DOHH2 (cell line): ENCODE measurements around the gene MPRIP.

Source experiments
- H3F3A ChIP-seq: fragments of 200-600 bp; sonication (generic), shearing (Covaris generic); 2 replicates; pipeline ENCODE4 v1.6.0; 2016; ENCODE audit warnings: antibody characterized with exemption, mild to moderate bottlenecking; ENCODE audit not compliant: control insufficient read depth, insufficient read depth
- H3K27ac ChIP-seq: fragments of 200-600 bp; sonication (generic); 2 replicates; pipeline ENCODE4 v1.5.1; 2014; ENCODE audit warnings: low read depth, mild to moderate bottlenecking, low read length, moderate library complexity
- H3K27me3 ChIP-seq: fragments of 200-600 bp; sonication (generic); 2 replicates; pipeline ENCODE4 v1.6.1; 2014; ENCODE audit warnings: mild to moderate bottlenecking, low read length, mixed read lengths; ENCODE audit not compliant: control insufficient read depth
- H3K36me3 ChIP-seq: fragments of 200-600 bp; sonication (generic); 2 replicates; pipeline ENCODE4 v1.6.1; 2014; ENCODE audit warnings: mild to moderate bottlenecking, low read length, moderate library complexity, mixed read lengths; ENCODE audit not compliant: control insufficient read depth
- H3K4me1 ChIP-seq: fragments of 200-600 bp; sonication (generic); 2 replicates; pipeline ENCODE4 v1.6.1; 2014; ENCODE audit warnings: mild to moderate bottlenecking, low read length, mixed read lengths; ENCODE audit not compliant: control insufficient read depth
- H3K4me2 ChIP-seq: fragments of 200-600 bp; sonication (generic); 2 replicates; pipeline ENCODE4 v1.6.0; 2014; ENCODE audit warnings: mild to moderate bottlenecking, low read length, moderate library complexity
- H3K4me3 ChIP-seq: fragments of 200-600 bp; sonication (generic); 2 replicates; pipeline ENCODE4 v1.5.1; 2014; ENCODE audit warnings: mild to moderate bottlenecking, low read length, mixed read lengths
- H3K79me2 ChIP-seq: fragments of 200-600 bp; sonication (generic); 2 replicates; pipeline ENCODE4 v1.6.1; 2014; ENCODE audit warnings: mild to moderate bottlenecking, low read length, mixed read lengths; ENCODE audit not compliant: control insufficient read depth
- H3K9me2 ChIP-seq: fragments of 200-600 bp; sonication (generic); replicated peaks from 2 replicates; pipeline ENCODE4 v1.6.1; 2014; ENCODE audit warnings: mild to moderate bottlenecking, low read length, mixed read lengths; ENCODE audit not compliant: control insufficient read depth
- H3K9me3 ChIP-seq: fragments of 200-600 bp; sonication (generic); 2 replicates; pipeline ENCODE4 v1.6.1; 2014; ENCODE audit warnings: antibody characterized with exemption, low read length, mixed read lengths; ENCODE audit not compliant: control insufficient read depth, insufficient read depth
- H4K20me1 ChIP-seq: fragments of 200-600 bp; sonication (generic); 2 replicates; pipeline ENCODE4 v1.6.0; 2014; ENCODE audit warnings: low read depth, mild to moderate bottlenecking, antibody characterized with exemption, low read length, moderate library complexity; ENCODE audit not compliant: control insufficient read depth, insufficient read depth
- EZH2phosphoT487 ChIP-seq: fragments of 200-600 bp; sonication (generic); IDR thresholded peaks from 2 replicates; pipeline ENCODE4 v1.6.1; 2017; ENCODE audit warnings: borderline replicate concordance, mild to moderate bottlenecking, antibody characterized with exemption, low read length, moderate library complexity, mixed read lengths
- TF ChIP-seq, protein P1 (sequence below): fragments of 200-600 bp; sonication (generic); IDR thresholded peaks from one replicate; pipeline ENCODE4 v1.5.1; 2014; ENCODE audit warnings: antibody characterized with exemption, mild to moderate bottlenecking, low read depth, low read length; ENCODE audit not compliant: poor library complexity, severe bottlenecking

The MPRIP gene

GRCh38 chr17:17171186-17171585, 128.9 kb downstream of the MPRIP start:
- H3K4me3 ChIP-seq: no peak overlapping the region
- H4K20me1 ChIP-seq: no peaks in the 10 kb centered on the region
- H3K36me3 ChIP-seq: peaks cover 43% of the 10 kb centered on the region

DNA sequence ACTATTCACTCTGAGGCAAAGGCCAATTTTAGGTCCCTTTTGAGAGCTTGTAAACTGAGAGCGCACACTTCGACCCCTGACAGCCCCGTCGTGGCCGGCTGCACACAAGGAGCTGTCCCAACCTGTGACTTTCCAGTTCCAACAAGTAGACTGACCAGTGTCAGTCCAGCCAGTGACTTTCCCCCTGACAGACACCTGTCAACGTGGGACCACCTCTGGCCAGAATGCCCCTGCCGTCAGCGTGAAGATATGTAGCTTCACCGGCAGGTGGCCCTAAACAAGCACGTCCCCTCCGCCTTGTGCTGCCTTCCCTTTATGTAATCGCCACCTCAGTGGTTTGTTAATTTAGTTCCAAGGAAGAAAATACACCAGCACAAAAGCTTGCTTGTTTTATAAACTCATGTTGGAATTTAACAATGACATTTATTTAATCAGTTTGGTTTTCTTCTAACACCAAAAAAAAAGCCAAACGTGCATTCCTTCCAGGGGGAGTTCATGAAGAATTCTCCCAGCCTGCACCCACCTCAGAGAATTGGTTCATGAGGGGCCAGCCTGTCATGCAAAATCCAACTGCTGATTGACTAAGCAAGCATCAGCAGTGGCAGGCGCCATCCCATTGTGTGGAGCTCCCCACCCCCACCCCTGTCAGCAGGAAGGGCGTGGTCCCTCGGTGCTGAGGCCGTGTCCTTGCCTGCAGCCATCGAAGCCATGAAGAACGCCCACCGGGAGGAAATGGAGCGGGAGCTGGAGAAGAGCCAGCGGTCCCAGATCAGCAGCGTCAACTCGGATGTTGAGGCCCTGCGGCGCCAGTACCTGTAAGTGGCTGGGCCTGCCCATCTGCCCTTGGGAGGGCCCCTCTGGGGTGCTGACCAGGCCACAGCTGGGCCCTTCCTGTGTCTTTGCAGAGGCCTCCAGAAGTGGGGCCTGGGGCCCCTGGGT, 130.0 kb downstream of the MPRIP start:
- Histone ChIP-seq H3K9me3 (no peaks in the 10 kb centered on the region), H3K4me2 (no peak overlapping the region), H3K9me2 (no peaks in the 10 kb centered on the region), H3K4me1 (peaks cover 5% of the 10 kb centered on the region; the same call in 1 of the 2 replicates), H3K27me3 (no peaks in the 10 kb centered on the region), H3F3A (no peaks in the 10 kb centered on the region), H3K79me2 (no peaks in the 10 kb centered on the region), H3K27ac (no peak overlapping the region), H3K4me3 (no peak overlapping the region), H3K36me3 (peaks cover 47% of the 10 kb centered on the region), H4K20me1 (no peaks in the 10 kb centered on the region)
- no peak for TF ChIP-seq EZH2phosphoT487
- TF ChIP-seq, protein P1, sequence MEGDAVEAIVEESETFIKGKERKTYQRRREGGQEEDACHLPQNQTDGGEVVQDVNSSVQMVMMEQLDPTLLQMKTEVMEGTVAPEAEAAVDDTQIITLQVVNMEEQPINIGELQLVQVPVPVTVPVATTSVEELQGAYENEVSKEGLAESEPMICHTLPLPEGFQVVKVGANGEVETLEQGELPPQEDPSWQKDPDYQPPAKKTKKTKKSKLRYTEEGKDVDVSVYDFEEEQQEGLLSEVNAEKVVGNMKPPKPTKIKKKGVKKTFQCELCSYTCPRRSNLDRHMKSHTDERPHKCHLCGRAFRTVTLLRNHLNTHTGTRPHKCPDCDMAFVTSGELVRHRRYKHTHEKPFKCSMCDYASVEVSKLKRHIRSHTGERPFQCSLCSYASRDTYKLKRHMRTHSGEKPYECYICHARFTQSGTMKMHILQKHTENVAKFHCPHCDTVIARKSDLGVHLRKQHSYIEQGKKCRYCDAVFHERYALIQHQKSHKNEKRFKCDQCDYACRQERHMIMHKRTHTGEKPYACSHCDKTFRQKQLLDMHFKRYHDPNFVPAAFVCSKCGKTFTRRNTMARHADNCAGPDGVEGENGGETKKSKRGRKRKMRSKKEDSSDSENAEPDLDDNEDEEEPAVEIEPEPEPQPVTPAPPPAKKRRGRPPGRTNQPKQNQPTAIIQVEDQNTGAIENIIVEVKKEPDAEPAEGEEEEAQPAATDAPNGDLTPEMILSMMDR: no peak

More at GRCh38 chr17:17171186-17171585, 128.9 kb downstream of the MPRIP start:
- Histone ChIP-seq H3K4me1 (peaks cover 5% of the 10 kb centered on the region; the same call in 1 of the 2 replicates), H3K4me2 (no peak overlapping the region), H3K27ac (no peak overlapping the region), H3K9me3 (no peaks in the 10 kb centered on the region), H3F3A (no peaks in the 10 kb centered on the region), H3K27me3 (no peaks in the 10 kb centered on the region), H3K79me2 (no peaks in the 10 kb centered on the region), H3K9me2 (no peaks in the 10 kb centered on the region)
- TF ChIP-seq EZH2phosphoT487: no peak
- TF ChIP-seq, protein P1: no peak

DNA sequence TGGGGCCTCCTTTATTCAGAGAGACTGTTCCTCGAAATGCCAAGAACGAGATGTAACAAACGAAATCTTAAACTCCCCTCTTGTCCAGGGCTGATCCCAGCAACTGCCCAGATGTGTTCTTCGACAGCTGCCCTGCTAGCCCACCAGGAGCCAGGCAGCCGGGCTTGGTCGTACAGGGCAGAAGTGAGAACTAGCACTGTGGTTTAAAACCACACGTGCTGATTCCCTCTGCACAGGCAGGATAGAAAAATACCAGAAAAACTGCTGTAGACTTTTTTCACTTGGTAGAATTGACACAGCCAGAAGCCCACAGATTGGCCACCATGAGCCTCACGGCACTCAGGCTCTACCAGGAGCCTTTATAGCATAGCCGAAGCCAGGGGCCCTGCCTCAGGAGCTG, 130.7 kb downstream of the MPRIP start:
- Histone ChIP-seq H3K79me2 (no peaks in the 10 kb centered on the region), H3K4me2 (no peak overlapping the region), H3K27me3 (no peaks in the 10 kb centered on the region), H4K20me1 (no peaks in the 10 kb centered on the region), H3K4me1 (peaks cover 5% of the 10 kb centered on the region; the same call in 1 of the 2 replicates), H3K9me2 (no peaks in the 10 kb centered on the region), H3K9me3 (no peaks in the 10 kb centered on the region), H3K27ac (no peak overlapping the region), H3K4me3 (no peak overlapping the region), H3K36me3 (peaks cover 52% of the 10 kb centered on the region), H3F3A (no peaks in the 10 kb centered on the region; the same call in 1 of the 2 replicates)
- TF ChIP-seq EZH2phosphoT487: no peak
- TF ChIP-seq, protein P1: no peak
